Retinal pigment epithelial cell (primary cell): ENCODE data around the gene CECR2.

ENCODE experiments used
- DNase-seq: peaks from one replicate; pipeline ENCODE4 v3.0.0-alpha.2; 2010; ENCODE audit warnings: low read depth
- H3K4me3 ChIP-seq: 2 replicates; pipeline ENCODE4 v1.5.1; 2011; ENCODE audit warnings: mild to moderate bottlenecking, low read length, control low read depth, moderate library complexity
- TF ChIP-seq, protein P1 (sequence below): conservative IDR thresholded peaks from 2 replicates; pipeline ENCODE4 v1.5.1; 2011; ENCODE audit warnings: low read depth, low read length, control low read depth, inconsistent platforms

Gene CECR2

DNA sequence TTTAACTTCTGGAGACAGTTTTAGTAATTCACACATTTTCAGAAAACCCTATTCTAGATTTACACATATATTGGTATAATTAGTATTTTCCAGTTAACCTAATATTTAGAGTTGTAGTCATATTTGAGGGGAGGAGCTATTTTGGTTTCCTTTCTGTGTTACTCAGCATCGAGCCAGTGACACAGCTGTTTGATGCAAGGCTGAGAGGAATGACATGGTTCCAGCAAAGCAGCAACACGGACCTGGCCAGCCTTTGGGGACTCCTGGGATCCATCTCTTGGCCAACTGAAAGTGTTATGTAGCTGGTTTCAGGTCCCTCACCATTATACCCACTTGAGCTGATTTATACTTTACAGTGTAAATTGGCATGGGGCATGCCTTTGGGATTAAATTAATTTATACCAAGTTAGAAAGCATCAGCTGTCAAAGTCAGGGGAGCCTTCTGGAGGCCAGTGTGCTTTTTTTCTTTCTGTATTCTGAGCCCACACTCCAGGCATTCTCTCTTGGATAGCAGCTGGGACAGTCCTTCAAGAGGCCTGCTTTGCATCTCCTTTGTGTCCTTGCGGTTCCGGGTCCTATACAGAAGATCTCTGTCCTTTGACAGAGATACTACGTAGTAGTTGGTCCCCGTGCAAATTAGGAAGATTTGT, 102.8 kb downstream of the CECR2 start:
- no peak overlapping the region for H3K4me3 ChIP-seq
- no peak for DNase-seq
- TF ChIP-seq, protein P1, sequence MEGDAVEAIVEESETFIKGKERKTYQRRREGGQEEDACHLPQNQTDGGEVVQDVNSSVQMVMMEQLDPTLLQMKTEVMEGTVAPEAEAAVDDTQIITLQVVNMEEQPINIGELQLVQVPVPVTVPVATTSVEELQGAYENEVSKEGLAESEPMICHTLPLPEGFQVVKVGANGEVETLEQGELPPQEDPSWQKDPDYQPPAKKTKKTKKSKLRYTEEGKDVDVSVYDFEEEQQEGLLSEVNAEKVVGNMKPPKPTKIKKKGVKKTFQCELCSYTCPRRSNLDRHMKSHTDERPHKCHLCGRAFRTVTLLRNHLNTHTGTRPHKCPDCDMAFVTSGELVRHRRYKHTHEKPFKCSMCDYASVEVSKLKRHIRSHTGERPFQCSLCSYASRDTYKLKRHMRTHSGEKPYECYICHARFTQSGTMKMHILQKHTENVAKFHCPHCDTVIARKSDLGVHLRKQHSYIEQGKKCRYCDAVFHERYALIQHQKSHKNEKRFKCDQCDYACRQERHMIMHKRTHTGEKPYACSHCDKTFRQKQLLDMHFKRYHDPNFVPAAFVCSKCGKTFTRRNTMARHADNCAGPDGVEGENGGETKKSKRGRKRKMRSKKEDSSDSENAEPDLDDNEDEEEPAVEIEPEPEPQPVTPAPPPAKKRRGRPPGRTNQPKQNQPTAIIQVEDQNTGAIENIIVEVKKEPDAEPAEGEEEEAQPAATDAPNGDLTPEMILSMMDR: no peak

DNA sequence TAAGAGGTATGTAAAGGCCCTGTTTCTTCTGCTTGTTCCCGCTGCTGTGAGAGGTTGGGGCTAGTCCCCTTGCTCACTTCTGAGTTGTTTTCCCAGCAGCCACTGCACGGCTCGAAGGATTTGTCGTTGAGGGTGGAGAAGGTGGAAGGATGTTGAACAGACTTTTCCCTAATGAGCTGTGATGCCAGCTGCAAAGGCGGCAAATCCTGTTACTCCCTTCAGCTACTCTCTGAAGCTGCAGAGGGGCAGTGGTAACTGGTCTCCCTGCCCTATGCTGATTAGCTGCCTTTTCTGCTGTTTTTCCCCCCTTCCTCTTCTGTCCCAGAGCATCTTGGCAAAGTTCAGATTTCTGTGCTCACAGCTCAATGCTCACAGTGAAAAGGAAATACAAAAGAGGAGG, 103.7 kb downstream of the CECR2 start:
- TF ChIP-seq, protein P1: no peak
- no peak for DNase-seq
- no peak overlapping the region for H3K4me3 ChIP-seq

- H3K4me3 ChIP-seq: no peak overlapping the region
- TF ChIP-seq, protein P1: no peak
- DNase-seq: no peak
These were observed 106.3 kb downstream of the CECR2 start for GRCh38 chr22:17475318-17476230.

DNA sequence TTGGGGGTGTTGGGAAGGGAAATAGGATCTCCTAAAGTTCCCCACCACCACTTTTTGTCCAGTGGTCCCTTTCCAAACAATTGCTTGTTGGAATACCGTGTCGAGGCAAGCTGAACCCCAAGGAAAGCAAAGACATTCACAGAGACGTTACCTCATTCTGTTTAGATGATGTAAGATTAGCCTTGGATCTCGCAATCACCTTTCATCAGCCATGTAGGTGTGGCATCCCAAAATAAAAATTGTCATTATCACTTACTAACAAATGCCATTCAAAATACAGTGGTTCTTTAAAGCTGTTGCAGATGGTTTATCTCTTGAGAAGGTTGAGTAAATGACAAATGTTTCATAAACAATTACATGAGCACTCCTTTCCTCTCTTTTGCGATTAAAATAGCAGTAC, 107.6 kb downstream of the CECR2 start:
- TF ChIP-seq, protein P1: no peak
- H3K4me3 ChIP-seq: no peak overlapping the region
- DNase-seq: no peak

DNA sequence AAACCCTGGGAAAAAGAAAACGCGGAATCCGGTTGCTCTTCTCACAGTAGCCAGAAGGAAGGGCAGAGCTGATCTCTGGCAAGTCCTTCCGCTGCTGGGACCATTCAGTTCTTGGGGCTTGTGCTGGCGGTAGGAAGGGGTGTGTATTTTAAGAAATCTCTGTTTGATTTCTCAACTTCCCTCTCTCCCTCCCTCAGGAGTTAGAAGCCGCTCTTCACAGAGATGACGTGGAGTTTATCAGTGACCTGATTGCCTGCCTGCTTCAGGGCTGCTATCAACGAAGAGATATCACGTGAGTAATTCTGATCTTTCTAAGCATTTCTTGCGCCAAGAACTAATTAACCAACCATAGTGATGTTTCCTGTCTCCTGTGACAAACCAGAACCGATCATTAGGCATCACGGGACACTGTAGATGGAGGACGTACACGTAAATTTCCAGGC, 108.2 kb downstream of the CECR2 start:
- DNase-seq: no peak
- H3K4me3 ChIP-seq: no peak overlapping the region
- TF ChIP-seq, protein P1: no peak

GRCh38 chr22:17479135-17479534, 109.9 kb downstream of the CECR2 start:
- H3K4me3 ChIP-seq: no peak overlapping the region
- TF ChIP-seq, protein P1: no peak

More at GRCh38 chr22:17479135-17479534, 109.9 kb downstream of the CECR2 start:
- DNase-seq: no peak
